Measurements from ENCODE around the gene EXOSC9.

The EXOSC9 gene

GRCh38 chr4:121789455-121789854, 11.7 kb upstream of the EXOSC9 start:
- no peak for DNase-seq (ENCODE audit: low spot score)

- no peak for DNase-seq (ENCODE audit: low spot score)
Observed at GRCh38 chr4:121789960-121790829, 10.9 kb upstream of the EXOSC9 start.

- no peak for DNase-seq (ENCODE audit: low spot score)
Observed at GRCh38 chr4:121790976-121791375, 10.1 kb upstream of the EXOSC9 start.

GRCh38 chr4:121791481-121791880, 9.6 kb upstream of the EXOSC9 start:
- no peak for DNase-seq (ENCODE audit: low spot score)

GRCh38 chr4:121792966-121793365, 8.2 kb upstream of the EXOSC9 start:
- no peak for DNase-seq (ENCODE audit: low spot score)

GRCh38 chr4:121794505-121795188, 6.5 kb upstream of the EXOSC9 start:
- no peak for DNase-seq (ENCODE audit: low spot score)

- no peak for DNase-seq (ENCODE audit: low spot score)
Observed at GRCh38 chr4:121796283-121796682, 4.8 kb upstream of the EXOSC9 start.

- DNase-seq (ENCODE audit: low spot score), result no peak
Observed at GRCh38 chr4:121799208-121799823, 1.8 kb upstream of the EXOSC9 start.

GRCh38 chr4:121799867-121800501, 1.1 kb upstream of the EXOSC9 start:
- DNase-seq (ENCODE audit: low spot score), result no peak

GRCh38 chr4:121800638-121800960, 524 bp upstream of the EXOSC9 start:
- no peak for DNase-seq (ENCODE audit: low spot score)

GRCh38 chr4:121801715-121802075, 572 bp downstream of the EXOSC9 start:
- no peak for DNase-seq (ENCODE audit: low spot score)

GRCh38 chr4:121806411-121806810, 5.3 kb downstream of the EXOSC9 start:
- DNase-seq (ENCODE audit: low spot score), result no peak

GRCh38 chr4:121811122-121811521, 10.0 kb downstream of the EXOSC9 start:
- no peak for DNase-seq (ENCODE audit: low spot score)

- DNase-seq (ENCODE audit: low spot score), result no peak
Observed at GRCh38 chr4:121814756-121815155, 13.6 kb downstream of the EXOSC9 start.

- no peak for DNase-seq (ENCODE audit: low spot score)
Observed at GRCh38 chr4:121817006-121817405, 15.9 kb downstream of the EXOSC9 start.

GRCh38 chr4:121817701-121818100, 16.6 kb downstream of the EXOSC9 start:
- DNase-seq (ENCODE audit: low spot score), result no peak

GRCh38 chr4:121818215-121818614, 17.1 kb downstream of the EXOSC9 start:
- no peak for DNase-seq (ENCODE audit: low spot score)

GRCh38 chr4:121819216-121819965, 18.3 kb downstream of the EXOSC9 start:
- DNase-seq (ENCODE audit: low spot score), result no peak

GRCh38 chr4:121822047-121822446, 20.9 kb downstream of the EXOSC9 start:
- DNase-seq (ENCODE audit: low spot score), result no peak

GRCh38 chr4:121822796-121823504, 21.8 kb downstream of the EXOSC9 start:
- DNase-seq (ENCODE audit: low spot score), result peak; percentile 49

GRCh38 chr4:121823505-121824170, 22.5 kb downstream of the EXOSC9 start, which contains the start of gene CCNA2:
Gene CCNA2, minus strand, starts transcription at chr4:121823883. Its CDS starts 255 bp downstream, at chr4:121823628.
- DNase-seq (ENCODE audit: low spot score), result peak; percentile 96
